K562 (cell line): ENCODE results near the gene ARV1. TPM values are rescaled to one million over a fixed set of nuclear protein-coding genes. Genes with fewer than 3 reads are reported as not detected.
A peak's percentile ranks its signal among the peaks of the same experiment; 100 is the strongest.

Experiments
- ATAC-seq: fragments of 200-7000 bp; cut with Tn5 transposase; 3 replicates; pipeline ENCODE4 v1.9.1; 2020; ENCODE audit warnings: moderate library complexity
- BruUV-seq: library from RNA; stranded (reverse); fragments of 400-500 nt; replicated peaks from 2 replicates; lab custom pipeline; 2021; lab: Mats Ljungman, UMichigan
- CTCF ChIA-PET: fragments of 300-600 bp; formaldehyde crosslinking; extraction: SDS; loops from one replicate; lab custom pipeline; 2021; ENCODE audit warnings: low intra/inter-chr PET ratio; lab: Yijun Ruan, JAX
- POLR2A ChIA-PET: fragments of 300-600, 350-650 bp; sonication (Branson Sonifier 250); formaldehyde crosslinking; extraction: SDS; loops from one replicate; lab custom pipeline; 2021; ENCODE audit warnings: antibody characterized with exemption, inconsistent platforms; lab: Yijun Ruan, JAX
- DNase-seq, 4 experiments: peaks; one replicate each; pipeline versions ENCODE4 v3.0.0 to v3.0.0-alpha.2; 2011 to 2018; ENCODE audit warnings: low spot score in 3 of 4, mixed read lengths in 3 of 4; ENCODE audit errors: extremely low read depth in 1 of 4
- FAIRE-seq: peaks from 2 replicates; lab custom pipeline; 2011; peaks lifted over from hg19 to GRCh38; lab: Jason Lieb, UNC
- H2AFZ ChIP-seq: 2 replicates; pipeline ENCODE4 v1.6.0; 2011; ENCODE audit warnings: low read depth, low read length, control low read depth, inconsistent platforms
- H3K27ac ChIP-seq: fragments of 200-600 bp; 3 replicates; pipeline ENCODE4 v1.8.0; 2011; ENCODE audit warnings: low read depth, mild to moderate bottlenecking, control low read depth, inconsistent platforms, low read length, moderate library complexity, mixed read lengths; ENCODE audit errors: extremely low read depth
- H3K27me3 ChIP-seq, 2 experiments: fragments of 300-600 bp in 1 of 2; 2 replicates in 1 of 2; 3 replicates in 1 of 2; pipeline versions ENCODE4 v1.6.0 to v1.8.0; 2011; ENCODE audit warnings: inconsistent platforms in 2 of 2, low read length in 2 of 2, mild to moderate bottlenecking in 1 of 2, mixed read lengths in 1 of 2, moderate library complexity in 1 of 2; ENCODE audit not compliant: control insufficient read depth in 2 of 2, insufficient read depth in 2 of 2
- H3K36me3 ChIP-seq: fragments of 300-600 bp; 3 replicates; pipeline ENCODE4 v1.8.0; 2011; ENCODE audit warnings: mild to moderate bottlenecking, low read length, inconsistent platforms; ENCODE audit not compliant: control insufficient read depth, insufficient read depth
- H3K4me1 ChIP-seq, 2 experiments: fragments of 200-600 bp in 1 of 2; replicated peaks in 1 of 2; 2 replicates in 1 of 2; 3 replicates in 1 of 2; pipeline versions ENCODE4 v1.5.1 to v1.8.0; 2011; ENCODE audit warnings: inconsistent platforms in 2 of 2, low read length in 2 of 2, mild to moderate bottlenecking in 1 of 2, mixed read lengths in 1 of 2, moderate library complexity in 1 of 2; ENCODE audit not compliant: control insufficient read depth in 2 of 2, insufficient read depth in 2 of 2
- H3K4me2 ChIP-seq: 2 replicates; pipeline ENCODE4 v1.6.1; 2011; ENCODE audit warnings: low read length, control low read depth, inconsistent platforms, mixed read lengths; ENCODE audit not compliant: insufficient read depth
- H3K4me3 ChIP-seq: fragments of 200-600 bp; sonication (generic), shearing (Covaris generic); 2 replicates; pipeline ENCODE4 v1.5.1; 2016; ENCODE audit warnings: control low read depth, inconsistent platforms
- H3K79me2 ChIP-seq: fragments of 200-600 bp; 3 replicates; pipeline ENCODE4 v1.8.0; 2011; ENCODE audit warnings: low read length, inconsistent platforms; ENCODE audit not compliant: control insufficient read depth, insufficient read depth
- H3K9ac ChIP-seq, 2 experiments: 2 replicates each; pipeline versions ENCODE4 v1.6.0 to v1.6.1; 2011; ENCODE audit warnings: low read depth in 2 of 2, low read length in 2 of 2, control low read depth in 1 of 2, inconsistent platforms in 1 of 2, mild to moderate bottlenecking in 1 of 2, mixed read lengths in 1 of 2; ENCODE audit not compliant: insufficient read depth in 1 of 2
- H3K9me1 ChIP-seq: one replicate; pipeline ENCODE4 v1.6.0; 2011; ENCODE audit warnings: inconsistent platforms, mild to moderate bottlenecking, low read length, moderate library complexity; ENCODE audit not compliant: control insufficient read depth, insufficient read depth
- H3K9me3 ChIP-seq: replicated peaks from 2 replicates; pipeline ENCODE4 v1.5.1; 2011; ENCODE audit warnings: low read depth, low read length, inconsistent platforms; ENCODE audit not compliant: control insufficient read depth, insufficient read depth
- H4K20me1 ChIP-seq: replicated peaks from 2 replicates; pipeline ENCODE4 v1.6.1; 2011; ENCODE audit warnings: low read length, inconsistent platforms, mixed read lengths; ENCODE audit not compliant: control insufficient read depth, insufficient read depth
- CBX5 ChIP-seq: IDR thresholded peaks from 2 replicates; pipeline ENCODE4 v1.6.1; 2014; ENCODE audit warnings: low read depth, borderline replicate concordance
- DACH1 ChIP-seq: fragments of 450-650 bp; IDR thresholded peaks from 2 replicates; pipeline ENCODE4 v1.6.1; 2018; ENCODE audit not compliant: partially characterized antibody
- E2F4 ChIP-seq: sonication (generic); formaldehyde crosslinking; IDR thresholded peaks from 2 replicates; pipeline ENCODE4 v1.8.0; 2022; ENCODE audit warnings: mild to moderate bottlenecking, low read depth, missing genetic modification reagents
- FOXP4 ChIP-seq: sonication (generic); formaldehyde crosslinking; IDR thresholded peaks from 2 replicates; pipeline ENCODE4 v1.8.0; 2022; ENCODE audit warnings: mild to moderate bottlenecking, missing genetic modification reagents, borderline replicate concordance
- GATA2 ChIP-seq: sonication (generic); formaldehyde crosslinking; IDR thresholded peaks from 2 replicates; pipeline ENCODE4 v1.4.0; 2020; ENCODE audit warnings: mild to moderate bottlenecking, missing genetic modification reagents
- HIVEP1 ChIP-seq: fragments of 250-450 bp; sonication (Bioruptor Pico); IDR thresholded peaks from 2 replicates; pipeline ENCODE4 v1.4.0; 2020; ENCODE audit warnings: mild to moderate bottlenecking
- JUND ChIP-seq, 2 experiments: IDR thresholded peaks; 2 replicates in 1 of 2; 3 replicates in 1 of 2; pipeline ENCODE4 v1.6.1; 2011; ENCODE audit warnings: borderline replicate concordance in 2 of 2, low read depth in 2 of 2, low read length in 2 of 2, improper control_type of control experiment in 1 of 2, missing biosample characterization in 1 of 2, missing genetic modification characterization in 1 of 2, missing genetic modification reagents in 1 of 2
- MTF1 ChIP-seq: fragments of 250-450 bp; sonication (Bioruptor Pico); IDR thresholded peaks from 2 replicates; pipeline ENCODE4 v1.9.0; 2021; ENCODE audit warnings: moderate library complexity, mild to moderate bottlenecking, inconsistent platforms, borderline replicate concordance
- NFIC ChIP-seq: fragments of 450-650 bp; IDR thresholded peaks from 2 replicates; pipeline ENCODE4 v1.6.1; 2017; ENCODE audit warnings: mild to moderate bottlenecking, inconsistent platforms
- RBM25 ChIP-seq: fragments of 200-400 bp; formaldehyde crosslinking; IDR thresholded peaks from 2 replicates; pipeline ENCODE4 v1.6.1; 2018; ENCODE audit warnings: low read length, low read depth, moderate library complexity; ENCODE audit not compliant: severe bottlenecking
- RFX1 ChIP-seq: fragments of 450-650 bp; IDR thresholded peaks from 2 replicates; pipeline ENCODE4 v1.6.1; 2016; ENCODE audit warnings: mild to moderate bottlenecking, moderate library complexity
- SAFB ChIP-seq: fragments of 200-400 bp; formaldehyde crosslinking; IDR thresholded peaks from 2 replicates; pipeline ENCODE4 v1.6.1; 2017; ENCODE audit warnings: low read depth, low read length, borderline replicate concordance
- TAL1 ChIP-seq: fragments of 450-650 bp; IDR thresholded peaks from 2 replicates; pipeline ENCODE4 v1.6.1; 2016; ENCODE audit warnings: mild to moderate bottlenecking
- TGIF2 ChIP-seq: sonication (generic); formaldehyde crosslinking; IDR thresholded peaks from 2 replicates; pipeline ENCODE4 v1.8.1; 2022; ENCODE audit warnings: mild to moderate bottlenecking, missing genetic modification reagents, moderate library complexity
- ZNF140 ChIP-seq: fragments of 250-450 bp; sonication (Bioruptor Pico); IDR thresholded peaks from 2 replicates; pipeline ENCODE4 v1.8.0; 2021; ENCODE audit warnings: moderate library complexity, mild to moderate bottlenecking, inconsistent platforms
- ZNF143 ChIP-seq: sonication (generic); formaldehyde crosslinking; IDR thresholded peaks from 2 replicates; pipeline ENCODE4 v1.9.0; 2022; ENCODE audit warnings: mild to moderate bottlenecking, missing genetic modification reagents
- WGBS: fragments of 100-300 bp; shearing (Covaris generic); methylation state at CpG from one replicate; pipeline ENCODE4 v1.1.6; 2016; ENCODE audit warnings: low coverage, mixed read lengths; ENCODE audit not compliant: insufficient coverage; ENCODE audit errors: missing lambda C conversion rate; 5-methylcytosine and 5-hydroxymethylcytosine counted together
- in situ Hi-C: fragments of 300-500 bp; cut with MboI; formaldehyde crosslinking; loops from 4 replicates; pipeline ENCODE4 v1.15.0; 2018; ENCODE audit warnings: inconsistent platforms, mixed read lengths
- intact Hi-C: fragments of 100-400 bp; cut with micrococcal nuclease; formaldehyde crosslinking; loops from 2 replicates; pipeline ENCODE4 v1.14.2; 2022
- polyA plus RNA-seq, 8 experiments: library from polyadenylated mRNA; depleted of rRNA in 4 of 8; stranded (reverse) in 5 of 8; unstranded in 3 of 8; fragments of >200 nt; fragmentation: Nextera tagmentation in 2 of 8; fragmentation: Illumina TruSeq in 1 of 8; extraction: Ambion mirVana in 2 of 8; extraction: Trizol in 1 of 8; gene quantifications; 2 replicates each; pipeline versions ENCODE4 v1.2.1 to v1.2.3, GENCODE V29; 2011 to 2014; ENCODE audit warnings: inconsistent platforms in 1 of 8, missing spikeins in 1 of 8
- total RNA-seq, 7 experiments: library from RNA; depleted of rRNA in 6 of 7; stranded (reverse); fragments of >200 nt in 6 of 7; fragmentation: Illumina TruSeq in 2 of 7; extraction: Trizol in 2 of 7; gene quantifications; 2 replicates each; pipeline versions ENCODE4 v1.2.1 to v1.2.3, GENCODE V29; 2011 to 2021; ENCODE audit warnings: low replicate concordance in 1 of 7
- TF ChIP-seq, protein P1 (sequence below): fragments of 250-450 bp; sonication (Bioruptor Pico); IDR thresholded peaks from 2 replicates; pipeline ENCODE4 v1.4.0; 2020; ENCODE audit warnings: mild to moderate bottlenecking, moderate library complexity

Gene ARV1
- total and polyA plus RNA-seq, 9 of the 15 experiments (the other 6 are each of a cell fraction or from before 2014, with no cell fraction given): 54.8 to 139 (median 74.0) TPM

DNA sequence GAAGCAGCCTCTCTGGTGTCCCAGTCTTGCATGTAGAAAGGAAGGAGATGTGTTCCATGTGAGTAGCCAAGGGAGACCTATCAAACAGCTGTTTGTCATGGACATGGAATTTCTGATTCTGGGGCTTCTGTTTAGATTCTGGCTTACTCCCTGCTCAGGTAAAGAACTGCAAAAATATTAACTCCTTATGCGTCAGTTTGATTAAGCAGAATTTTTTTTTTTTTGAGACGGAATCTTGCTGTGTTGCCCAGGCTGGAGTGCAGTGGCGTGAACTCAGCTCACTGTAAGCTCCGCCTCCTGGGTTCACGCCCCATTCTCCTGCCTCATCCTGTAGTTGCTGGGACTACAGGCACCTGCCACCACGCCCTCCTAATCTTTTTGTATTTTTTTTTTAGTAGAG lies 6.8 kb downstream of the ARV1 start:
- Histone ChIP-seq H3K9ac (peak overlapping the region in 1 of 2 experiments; percentile 44; a peak in 2 of 4 replicates), H4K20me1 (no peaks in the 10 kb centered on the region; the same call in 1 of the 2 replicates), H3K36me3 (peaks cover 75% of the 10 kb centered on the region), H3K4me3 (no peak overlapping the region), H3K27ac (peak overlapping the region; percentile 77), H3K4me1 (peaks cover 16 to 54% of the 10 kb centered on the region in 2 experiments), H3K9me3 (no peaks in the 10 kb centered on the region), H3K4me2 (peak overlapping the region; percentile 57), H3K9me1 (no peaks in the 10 kb centered on the region), H3K79me2 (peaks cover 74% of the 10 kb centered on the region), H2AFZ (no peak overlapping the region), H3K27me3 (no peaks in the 10 kb centered on the region)
- in situ Hi-C loops (no loop called here), intact Hi-C loops (loop anchor here (10.0 kb wide), 1 partner anchor 349 kb away; the partner anchor contains the start of genes EXOC8 and SPRTN)
- peak in 1 of 4 experiments; percentile 61 for DNase-seq
- 76% methylated on average over 6 of the region's 6 CpGs for WGBS
- no peak for FAIRE-seq
- ATAC-seq: peak; percentile 66
- CTCF ChIA-PET: no interaction called here
- POLR2A ChIA-PET: interaction anchor here (0.8 to 1.2 kb wide), 2 partner anchors 10 to 16 kb away, joined by 3 to 7 read pairs; no protein-coding TSS in a partner anchor
- no TSS peak for BruUV-seq
- peak; percentile 46 for TF ChIP-seq RFX1
- TF ChIP-seq JUND (IDR thresholded peaks at IDR 0.05; ENCODE audit: borderline replicate concordance, low read depth, low read length): no peak
- TF ChIP-seq JUND (tag; IDR thresholded peaks at IDR 0.05; ENCODE audit: borderline replicate concordance, low read depth, low read length): no peak
- no peak for TF ChIP-seq TGIF2
- TF ChIP-seq NFIC: no peak
- TF ChIP-seq CBX5: no peak
- no peak for TF ChIP-seq TAL1
- no peak for TF ChIP-seq GATA2 (CRISPR knock-in tag)
- no peak for TF ChIP-seq HIVEP1
- TF ChIP-seq MTF1 (CRISPR knock-in tag): 0 out of 2 replicates have a peak, but pooled peaks have one; percentile 47
- no peak for TF ChIP-seq ZNF140 (CRISPR knock-in tag)
- TF ChIP-seq E2F4 (CRISPR knock-in tag): no peak
- no peak for TF ChIP-seq ZNF143 (CRISPR knock-in tag)
- TF ChIP-seq, protein P1, sequence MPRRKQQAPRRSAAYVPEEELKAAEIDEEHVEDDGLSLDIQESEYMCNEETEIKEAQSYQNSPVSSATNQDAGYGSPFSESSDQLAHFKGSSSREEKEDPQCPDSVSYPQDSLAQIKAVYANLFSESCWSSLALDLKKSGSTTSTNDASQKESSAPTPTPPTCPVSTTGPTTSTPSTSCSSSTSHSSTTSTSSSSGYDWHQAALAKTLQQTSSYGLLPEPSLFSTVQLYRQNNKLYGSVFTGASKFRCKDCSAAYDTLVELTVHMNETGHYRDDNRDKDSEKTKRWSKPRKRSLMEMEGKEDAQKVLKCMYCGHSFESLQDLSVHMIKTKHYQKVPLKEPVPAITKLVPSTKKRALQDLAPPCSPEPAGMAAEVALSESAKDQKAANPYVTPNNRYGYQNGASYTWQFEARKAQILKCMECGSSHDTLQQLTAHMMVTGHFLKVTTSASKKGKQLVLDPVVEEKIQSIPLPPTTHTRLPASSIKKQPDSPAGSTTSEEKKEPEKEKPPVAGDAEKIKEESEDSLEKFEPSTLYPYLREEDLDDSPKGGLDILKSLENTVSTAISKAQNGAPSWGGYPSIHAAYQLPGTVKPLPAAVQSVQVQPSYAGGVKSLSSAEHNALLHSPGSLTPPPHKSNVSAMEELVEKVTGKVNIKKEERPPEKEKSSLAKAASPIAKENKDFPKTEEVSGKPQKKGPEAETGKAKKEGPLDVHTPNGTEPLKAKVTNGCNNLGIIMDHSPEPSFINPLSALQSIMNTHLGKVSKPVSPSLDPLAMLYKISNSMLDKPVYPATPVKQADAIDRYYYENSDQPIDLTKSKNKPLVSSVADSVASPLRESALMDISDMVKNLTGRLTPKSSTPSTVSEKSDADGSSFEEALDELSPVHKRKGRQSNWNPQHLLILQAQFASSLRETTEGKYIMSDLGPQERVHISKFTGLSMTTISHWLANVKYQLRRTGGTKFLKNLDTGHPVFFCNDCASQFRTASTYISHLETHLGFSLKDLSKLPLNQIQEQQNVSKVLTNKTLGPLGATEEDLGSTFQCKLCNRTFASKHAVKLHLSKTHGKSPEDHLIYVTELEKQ (CRISPR knock-in tag): no peak
- peak; percentile 59 for TF ChIP-seq RBM25
- TF ChIP-seq DACH1: peak; percentile 53
- TF ChIP-seq FOXP4: no peak
- no peak for TF ChIP-seq SAFB
